Right lobe of liver (tissue), 4 donors: ENCODE data around the gene TRIO.

ENCODE experiments used
- POLR2A ChIP-seq: fragments of 450-650 bp; IDR thresholded peaks from one replicate; pipeline ENCODE4 v1.6.1; 2017; ENCODE audit warnings: antibody characterized with exemption, mild to moderate bottlenecking
- TF ChIP-seq, protein P1 (sequence below), 4 donors: fragments of 200-600 bp in 3 of 4; fragments of 450-650 bp in 1 of 4; IDR thresholded peaks; one replicate each; pipeline versions ENCODE4 v1.5.1 to v1.8.0; 2016 to 2022; ENCODE audit warnings: antibody characterized with exemption in 4 of 4, mild to moderate bottlenecking in 2 of 4
- donor health status: DM: no; HTN: no; CAD: no.
- donor health status: DM: no; HTN: no; CAD: no.
- donor health status: DM: no; HTN: yes; CAD: no.

DNA sequence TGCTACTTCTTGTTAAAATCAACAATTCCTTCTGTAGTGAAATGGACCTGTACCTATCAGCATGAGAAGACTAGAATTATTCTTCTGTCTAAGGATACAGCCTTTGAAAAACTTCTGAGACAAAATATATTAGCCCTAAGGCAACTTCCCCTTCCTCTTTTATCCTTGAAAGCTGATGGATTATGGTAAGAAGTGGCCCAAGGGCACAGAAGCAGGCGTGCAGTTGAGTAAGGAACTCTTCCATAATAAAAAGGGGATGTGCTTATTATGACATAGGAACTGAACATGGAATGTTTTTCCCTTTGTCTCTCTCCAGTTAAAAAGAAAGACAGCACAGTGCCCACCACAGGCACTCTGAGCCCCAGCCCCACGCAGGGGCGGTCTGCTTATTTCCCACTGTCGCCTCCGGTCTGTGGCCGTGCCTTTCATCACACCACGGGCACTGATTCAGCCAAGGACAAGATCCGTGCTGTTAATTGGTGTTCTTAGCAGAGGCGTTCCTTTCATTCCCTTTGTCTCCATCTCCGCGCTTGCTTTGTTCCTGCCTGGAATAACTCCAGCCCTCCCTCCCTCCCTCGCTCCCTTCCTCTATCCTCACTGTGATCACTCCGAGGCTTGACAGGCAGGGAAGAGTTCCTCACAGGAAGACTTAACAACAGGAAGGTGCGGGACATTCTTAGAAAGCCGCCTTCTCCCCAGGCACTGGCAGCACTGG, 302.6 kb downstream of the TRIO start:
- TF ChIP-seq, protein P1, sequence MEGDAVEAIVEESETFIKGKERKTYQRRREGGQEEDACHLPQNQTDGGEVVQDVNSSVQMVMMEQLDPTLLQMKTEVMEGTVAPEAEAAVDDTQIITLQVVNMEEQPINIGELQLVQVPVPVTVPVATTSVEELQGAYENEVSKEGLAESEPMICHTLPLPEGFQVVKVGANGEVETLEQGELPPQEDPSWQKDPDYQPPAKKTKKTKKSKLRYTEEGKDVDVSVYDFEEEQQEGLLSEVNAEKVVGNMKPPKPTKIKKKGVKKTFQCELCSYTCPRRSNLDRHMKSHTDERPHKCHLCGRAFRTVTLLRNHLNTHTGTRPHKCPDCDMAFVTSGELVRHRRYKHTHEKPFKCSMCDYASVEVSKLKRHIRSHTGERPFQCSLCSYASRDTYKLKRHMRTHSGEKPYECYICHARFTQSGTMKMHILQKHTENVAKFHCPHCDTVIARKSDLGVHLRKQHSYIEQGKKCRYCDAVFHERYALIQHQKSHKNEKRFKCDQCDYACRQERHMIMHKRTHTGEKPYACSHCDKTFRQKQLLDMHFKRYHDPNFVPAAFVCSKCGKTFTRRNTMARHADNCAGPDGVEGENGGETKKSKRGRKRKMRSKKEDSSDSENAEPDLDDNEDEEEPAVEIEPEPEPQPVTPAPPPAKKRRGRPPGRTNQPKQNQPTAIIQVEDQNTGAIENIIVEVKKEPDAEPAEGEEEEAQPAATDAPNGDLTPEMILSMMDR (IDR thresholded peaks at IDR 0.05), result no peak
- TF ChIP-seq POLR2A, result no peak
